HCT116 (cell line): ENCODE results near the gene BPIFB1. TPM values are rescaled to one million over a fixed set of nuclear protein-coding genes. Genes with fewer than 3 reads are reported as not detected.

ENCODE experiments used
- ATAC-seq: fragments of 200-7000 bp; cut with Tn5 transposase; 2 replicates; pipeline ENCODE4 v1.9.1; 2020; ENCODE audit warnings: mild to moderate bottlenecking, moderate library complexity
- BruUV-seq: library from RNA; stranded (reverse); fragments of 400-500 nt; replicated peaks from 2 replicates; lab custom pipeline; 2021; lab: Mats Ljungman, UMichigan
- CTCF ChIA-PET: fragments of 300-600 bp; sonication (Branson Sonifier 250); formaldehyde crosslinking; loops from one replicate; lab custom pipeline; 2021; ENCODE audit warnings: antibody characterized with exemption; lab: Charles Lee
- POLR2A ChIA-PET: fragments of 300-600, 350-600 bp; sonication (Branson Sonifier 250); formaldehyde crosslinking; loops from one replicate; lab custom pipeline; 2021; ENCODE audit warnings: antibody characterized with exemption; lab: Charles Lee
- RAD21 ChIA-PET, 2 experiments: fragments of 300-600 bp; sonication (Branson Sonifier 250); formaldehyde crosslinking; loops; one replicate each; lab custom pipeline; 2023; ENCODE audit warnings: low total read pairs in 2 of 2; ENCODE audit not compliant: uncharacterized antibody in 2 of 2, unreplicated experiment in 2 of 2, low non-redundant PET in 1 of 2; lab: Charles Lee
- DNase-seq: peaks from one replicate; pipeline ENCODE4 v3.0.0-alpha.2; 2010; ENCODE audit warnings: low read depth, low spot score
- H2AFZ ChIP-seq: fragments of 200-600 bp; shearing (Covaris generic), sonication (generic); 2 replicates; pipeline ENCODE4 v1.6.1; 2017; ENCODE audit warnings: low read depth, mixed run types, mixed read lengths, antibody characterized with exemption, low read length; ENCODE audit not compliant: poor library complexity, severe bottlenecking
- H3K27ac ChIP-seq: 2 replicates; pipeline ENCODE4 v1.5.1; 2012; ENCODE audit warnings: low read depth, low read length
- H3K27me3 ChIP-seq: fragments of 200-600 bp; sonication (generic); 2 replicates; pipeline ENCODE4 v1.6.1; 2016; ENCODE audit warnings: mixed run types, low read length, mixed read lengths; ENCODE audit not compliant: insufficient read depth
- H3K36me3 ChIP-seq, 2 experiments: fragments of 200-500 bp in 1 of 2; fragments of 200-600 bp in 1 of 2; sonication (Bioruptor generic) in 1 of 2; sonication (generic) in 1 of 2; 2 replicates each; pipeline versions ENCODE4 v1.5.1 to v1.6.1; 2014 to 2016; ENCODE audit warnings: low read length in 2 of 2, inconsistent platforms in 1 of 2, mixed read lengths in 1 of 2, mixed run types in 1 of 2; ENCODE audit not compliant: insufficient read depth in 2 of 2, control insufficient read depth in 1 of 2
- H3K4me1 ChIP-seq, 2 experiments: fragments of 200-600 bp in 1 of 2; sonication (generic) in 1 of 2; 2 replicates each; pipeline versions ENCODE4 v1.5.1 to v1.6.1; 2012 to 2017; ENCODE audit warnings: low read length in 2 of 2, inconsistent platforms in 1 of 2, mild to moderate bottlenecking in 1 of 2, mixed read lengths in 1 of 2, mixed run types in 1 of 2, moderate library complexity in 1 of 2; ENCODE audit not compliant: insufficient read depth in 2 of 2, control insufficient read depth in 1 of 2
- H3K4me2 ChIP-seq: fragments of 200-600 bp; sonication (generic); 2 replicates; pipeline ENCODE4 v1.6.1; 2017; ENCODE audit warnings: mixed run types, low read length, mixed read lengths
- H3K4me3 ChIP-seq, 2 experiments: fragments of 200-600 bp in 1 of 2; sonication (generic) in 1 of 2; replicated peaks in 1 of 2; 2 replicates each; pipeline ENCODE4 v1.5.1; 2011 to 2016; ENCODE audit warnings: low read length in 2 of 2, control low read depth in 1 of 2, low read depth in 1 of 2, mild to moderate bottlenecking in 1 of 2, mixed read lengths in 1 of 2, mixed run types in 1 of 2
- H3K79me2 ChIP-seq: fragments of 200-600 bp; sonication (generic); 2 replicates; pipeline ENCODE4 v1.6.1; 2017; ENCODE audit warnings: mild to moderate bottlenecking, mixed run types, low read length, moderate library complexity, mixed read lengths; ENCODE audit not compliant: insufficient read depth
- H3K9ac ChIP-seq: fragments of 200-600 bp; sonication (generic); 2 replicates; pipeline ENCODE4 v1.6.1; 2016; ENCODE audit warnings: low read length, mixed read lengths
- H3K9me2 ChIP-seq: fragments of 200-600 bp; sonication (generic), shearing (Covaris generic); 2 replicates; pipeline ENCODE4 v1.6.1; 2017; ENCODE audit warnings: mixed run types, mild to moderate bottlenecking, moderate library complexity; ENCODE audit not compliant: insufficient read depth
- H3K9me3 ChIP-seq, 2 experiments: fragments of 200-500 bp in 1 of 2; fragments of 200-600 bp in 1 of 2; sonication (Bioruptor generic) in 1 of 2; sonication (generic) in 1 of 2; 2 replicates each; pipeline ENCODE4 v1.6.1; 2014 to 2017; ENCODE audit warnings: low read length in 2 of 2, mixed read lengths in 2 of 2, inconsistent platforms in 1 of 2, low read depth in 1 of 2, mild to moderate bottlenecking in 1 of 2, mixed run types in 1 of 2, moderate library complexity in 1 of 2; ENCODE audit not compliant: control insufficient read depth in 1 of 2, insufficient read depth in 1 of 2
- H4K20me1 ChIP-seq: fragments of 200-600 bp; sonication (generic), shearing (Covaris generic); 2 replicates; pipeline ENCODE4 v1.6.1; 2017; ENCODE audit warnings: mixed run types, mild to moderate bottlenecking, moderate library complexity; ENCODE audit not compliant: insufficient read depth
- ATF3 ChIP-seq: IDR thresholded peaks from 2 replicates; pipeline ENCODE4 v1.6.1; 2012
- CEBPB ChIP-seq: IDR thresholded peaks from 2 replicates; pipeline ENCODE4 v1.6.1; 2012; ENCODE audit warnings: low read depth
- CTCF ChIP-seq, 3 experiments: fragments of 200-600 bp in 1 of 3; sonication (generic) in 1 of 3; IDR thresholded peaks in 2 of 3; conservative IDR thresholded peaks in 1 of 3; 2 replicates each; pipeline ENCODE4 v1.5.1; 2012 to 2017; ENCODE audit warnings: low read depth in 2 of 3, low read length in 2 of 3, antibody characterized with exemption in 1 of 3, borderline replicate concordance in 1 of 3, control low read depth in 1 of 3, mild to moderate bottlenecking in 1 of 3, mixed read lengths in 1 of 3, mixed run types in 1 of 3, moderate library complexity in 1 of 3; ENCODE audit not compliant: insufficient read depth in 1 of 3
- ELF1 ChIP-seq: IDR thresholded peaks from 2 replicates; pipeline ENCODE4 v1.6.1; 2012; ENCODE audit warnings: low read depth, borderline replicate concordance
- EZH2 ChIP-seq: fragments of 200-600 bp; sonication (generic); IDR thresholded peaks from 2 replicates; pipeline ENCODE4 v1.6.1; 2017; ENCODE audit warnings: antibody characterized with exemption, mixed run types
- EZH2phosphoT487 ChIP-seq: fragments of 200-600 bp; IDR thresholded peaks from 2 replicates; pipeline ENCODE4 v1.6.1; 2018; ENCODE audit warnings: antibody characterized with exemption, borderline replicate concordance
- JUND ChIP-seq: IDR thresholded peaks from 2 replicates; pipeline ENCODE4 v1.6.1; 2012
- POLR2A ChIP-seq: IDR thresholded peaks from 2 replicates; pipeline ENCODE4 v1.7.0; 2011; ENCODE audit warnings: borderline replicate concordance; ENCODE audit not compliant: insufficient read depth, insufficient read length; ENCODE audit errors: extremely low read depth
- SIN3A ChIP-seq: IDR thresholded peaks from 2 replicates; pipeline ENCODE4 v1.6.1; 2012; ENCODE audit warnings: low read depth
- TCF7L2 ChIP-seq: IDR thresholded peaks from 2 replicates; pipeline ENCODE4 v1.7.0; 2011; ENCODE audit warnings: borderline replicate concordance, inconsistent platforms; ENCODE audit not compliant: insufficient read depth, insufficient read length; ENCODE audit errors: extremely low read depth
- intact Hi-C: fragments of 100-400 bp; cut with micrococcal nuclease; formaldehyde crosslinking; loops from 2 replicates; pipeline ENCODE4 v1.10.0; 2022
- total RNA-seq: library from RNA; stranded (reverse); gene quantifications from one replicate; pipeline ENCODE4 v1.2.1, GENCODE V29; 2021; ENCODE audit not compliant: unreplicated experiment
- TF ChIP-seq, protein P1 (sequence below): IDR thresholded peaks from 2 replicates; pipeline ENCODE4 v1.6.1; 2012
- TF ChIP-seq, protein P2 (sequence below): IDR thresholded peaks from 2 replicates; pipeline ENCODE4 v1.6.1; 2011; ENCODE audit warnings: mild to moderate bottlenecking, low read length, moderate library complexity; ENCODE audit not compliant: insufficient replicate concordance; ENCODE audit errors: extremely low read depth
- TF ChIP-seq, protein P3 (sequence below): IDR thresholded peaks from 2 replicates; pipeline ENCODE4 v1.6.1; 2012; ENCODE audit warnings: low read depth

The BPIFB1 gene
- total RNA-seq, 1 experiment from 2014 or later: 0.17 TPM

DNA sequence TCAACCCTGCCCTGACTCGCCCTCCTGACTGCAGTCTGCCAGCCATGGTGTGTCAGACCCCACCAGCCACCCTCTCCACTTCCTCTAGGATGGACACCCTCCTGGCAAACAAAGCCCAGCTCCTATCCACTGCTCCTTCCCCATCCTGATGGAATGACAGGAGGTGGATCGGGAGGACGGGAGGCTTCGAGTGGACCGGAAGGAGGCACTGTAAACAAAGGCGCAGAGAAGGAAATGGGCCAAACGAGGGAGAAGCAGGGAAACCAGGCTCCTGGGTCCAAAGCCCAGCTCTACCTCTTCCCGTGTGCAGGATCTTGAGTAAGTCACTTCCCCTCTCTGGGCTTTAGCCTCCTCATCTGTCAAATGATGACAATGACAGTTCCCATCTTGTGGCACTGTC lies 40.2 kb downstream of the BPIFB1 start:
- no peak overlapping the region for H3K4me3 ChIP-seq
- BruUV-seq: no TSS peak
- TF ChIP-seq TCF7L2: no peak
- TF ChIP-seq CEBPB: no peak
- TF ChIP-seq, protein P1, sequence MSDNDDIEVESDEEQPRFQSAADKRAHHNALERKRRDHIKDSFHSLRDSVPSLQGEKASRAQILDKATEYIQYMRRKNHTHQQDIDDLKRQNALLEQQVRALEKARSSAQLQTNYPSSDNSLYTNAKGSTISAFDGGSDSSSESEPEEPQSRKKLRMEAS: no peak
- TF ChIP-seq, protein P2, sequence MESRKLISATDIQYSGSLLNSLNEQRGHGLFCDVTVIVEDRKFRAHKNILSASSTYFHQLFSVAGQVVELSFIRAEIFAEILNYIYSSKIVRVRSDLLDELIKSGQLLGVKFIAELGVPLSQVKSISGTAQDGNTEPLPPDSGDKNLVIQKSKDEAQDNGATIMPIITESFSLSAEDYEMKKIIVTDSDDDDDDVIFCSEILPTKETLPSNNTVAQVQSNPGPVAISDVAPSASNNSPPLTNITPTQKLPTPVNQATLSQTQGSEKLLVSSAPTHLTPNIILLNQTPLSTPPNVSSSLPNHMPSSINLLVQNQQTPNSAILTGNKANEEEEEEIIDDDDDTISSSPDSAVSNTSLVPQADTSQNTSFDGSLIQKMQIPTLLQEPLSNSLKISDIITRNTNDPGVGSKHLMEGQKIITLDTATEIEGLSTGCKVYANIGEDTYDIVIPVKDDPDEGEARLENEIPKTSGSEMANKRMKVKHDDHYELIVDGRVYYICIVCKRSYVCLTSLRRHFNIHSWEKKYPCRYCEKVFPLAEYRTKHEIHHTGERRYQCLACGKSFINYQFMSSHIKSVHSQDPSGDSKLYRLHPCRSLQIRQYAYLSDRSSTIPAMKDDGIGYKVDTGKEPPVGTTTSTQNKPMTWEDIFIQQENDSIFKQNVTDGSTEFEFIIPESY: no peak
- TF ChIP-seq ELF1: no peak
- ATAC-seq: no peak
- intact Hi-C loops: no loop called here
- H3K36me3 ChIP-seq: no peaks in the 10 kb centered on the region
- no peaks in the 10 kb centered on the region for H3K9me2 ChIP-seq
- RAD21 ChIA-PET: no interaction called here
- DNase-seq: no peak
- no peak overlapping the region for H3K4me2 ChIP-seq
- no peak overlapping the region for H2AFZ ChIP-seq
- no peaks in the 10 kb centered on the region for H4K20me1 ChIP-seq
- H3K4me1 ChIP-seq: no peaks in the 10 kb centered on the region
- no peak overlapping the region for H3K27ac ChIP-seq
- CTCF ChIA-PET: no interaction called here
- no peaks in the 10 kb centered on the region for H3K79me2 ChIP-seq
- POLR2A ChIA-PET: no interaction called here
- no peaks in the 10 kb centered on the region for H3K9me3 ChIP-seq
- no peak overlapping the region for H3K9ac ChIP-seq
- H3K27me3 ChIP-seq: no peaks in the 10 kb centered on the region

- no peak overlapping the region for H3K9ac ChIP-seq
- POLR2A ChIA-PET: no interaction called here
- TF ChIP-seq EZH2phosphoT487 (no peak), CTCF (IDR thresholded peaks at IDR 0.05 in 2 of 3, conservative IDR thresholded peaks at IDR 0.05 in 1 of 3; ENCODE audit: borderline replicate concordance in 1 of 3, insufficient read depth in 1 of 3, low read depth in 2 of 3, low read length in 2 of 3) (no peak), EZH2 (no peak), ATF3 (no peak), ELF1 (no peak), JUND (no peak), POLR2A (no peak), SIN3A (no peak)
- TF ChIP-seq, protein P3, sequence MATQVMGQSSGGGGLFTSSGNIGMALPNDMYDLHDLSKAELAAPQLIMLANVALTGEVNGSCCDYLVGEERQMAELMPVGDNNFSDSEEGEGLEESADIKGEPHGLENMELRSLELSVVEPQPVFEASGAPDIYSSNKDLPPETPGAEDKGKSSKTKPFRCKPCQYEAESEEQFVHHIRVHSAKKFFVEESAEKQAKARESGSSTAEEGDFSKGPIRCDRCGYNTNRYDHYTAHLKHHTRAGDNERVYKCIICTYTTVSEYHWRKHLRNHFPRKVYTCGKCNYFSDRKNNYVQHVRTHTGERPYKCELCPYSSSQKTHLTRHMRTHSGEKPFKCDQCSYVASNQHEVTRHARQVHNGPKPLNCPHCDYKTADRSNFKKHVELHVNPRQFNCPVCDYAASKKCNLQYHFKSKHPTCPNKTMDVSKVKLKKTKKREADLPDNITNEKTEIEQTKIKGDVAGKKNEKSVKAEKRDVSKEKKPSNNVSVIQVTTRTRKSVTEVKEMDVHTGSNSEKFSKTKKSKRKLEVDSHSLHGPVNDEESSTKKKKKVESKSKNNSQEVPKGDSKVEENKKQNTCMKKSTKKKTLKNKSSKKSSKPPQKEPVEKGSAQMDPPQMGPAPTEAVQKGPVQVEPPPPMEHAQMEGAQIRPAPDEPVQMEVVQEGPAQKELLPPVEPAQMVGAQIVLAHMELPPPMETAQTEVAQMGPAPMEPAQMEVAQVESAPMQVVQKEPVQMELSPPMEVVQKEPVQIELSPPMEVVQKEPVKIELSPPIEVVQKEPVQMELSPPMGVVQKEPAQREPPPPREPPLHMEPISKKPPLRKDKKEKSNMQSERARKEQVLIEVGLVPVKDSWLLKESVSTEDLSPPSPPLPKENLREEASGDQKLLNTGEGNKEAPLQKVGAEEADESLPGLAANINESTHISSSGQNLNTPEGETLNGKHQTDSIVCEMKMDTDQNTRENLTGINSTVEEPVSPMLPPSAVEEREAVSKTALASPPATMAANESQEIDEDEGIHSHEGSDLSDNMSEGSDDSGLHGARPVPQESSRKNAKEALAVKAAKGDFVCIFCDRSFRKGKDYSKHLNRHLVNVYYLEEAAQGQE: no peak
These were observed 42.3 kb downstream of the BPIFB1 start for GRCh38 chr20:33325350-33325749.

More at GRCh38 chr20:33325350-33325749, 42.3 kb downstream of the BPIFB1 start:
- Histone ChIP-seq H3K27ac (no peak overlapping the region), H3K9me3 (no peaks in the 10 kb centered on the region), H4K20me1 (no peaks in the 10 kb centered on the region), H3K4me1 (no peaks in the 10 kb centered on the region), H3K36me3 (no peaks in the 10 kb centered on the region), H3K4me3 (no peak overlapping the region), H3K79me2 (no peaks in the 10 kb centered on the region), H3K27me3 (no peaks in the 10 kb centered on the region), H2AFZ (no peak overlapping the region), H3K4me2 (no peak overlapping the region), H3K9me2 (no peaks in the 10 kb centered on the region)
- no peak for DNase-seq
- CTCF ChIA-PET: no interaction called here
- RAD21 ChIA-PET: no interaction called here
- BruUV-seq: no TSS peak
- intact Hi-C loops: no loop called here
- ATAC-seq: no peak
